GM18861 (cell line): Measurements from ENCODE around the gene NRP2.

ENCODE experiments used
- ATAC-seq: cut with Tn5 transposase; IDR thresholded peaks from one replicate; pipeline ENCODE4 v1.9.1; 2021; ENCODE audit not compliant: unreplicated experiment

The NRP2 gene

GRCh38 chr2:205728366-205728765 lies 46.1 kb downstream of the NRP2 start:
- ATAC-seq: no peak

GRCh38 chr2:205730191-205730590 lies 47.9 kb downstream of the NRP2 start:
- ATAC-seq: no peak

- no peak for ATAC-seq
These were observed 48.6 kb downstream of the NRP2 start for GRCh38 chr2:205730701-205731582.

- peak; percentile 46 for ATAC-seq
These were observed 49.3 kb downstream of the NRP2 start for GRCh38 chr2:205731583-205731981.

- no peak for ATAC-seq
These were observed 50.0 kb downstream of the NRP2 start for GRCh38 chr2:205732314-205732713.

- ATAC-seq: no peak
These were observed 50.8 kb downstream of the NRP2 start for GRCh38 chr2:205733082-205733481.

GRCh38 chr2:205733648-205734047 lies 51.3 kb downstream of the NRP2 start:
- no peak for ATAC-seq

GRCh38 chr2:205734436-205735037 lies 52.2 kb downstream of the NRP2 start:
- no peak for ATAC-seq

- no peak for ATAC-seq
These were observed 56.0 kb downstream of the NRP2 start for GRCh38 chr2:205738117-205738968.

GRCh38 chr2:205739620-205740019 lies 57.3 kb downstream of the NRP2 start:
- no peak for ATAC-seq

- ATAC-seq: no peak
These were observed 58.1 kb downstream of the NRP2 start for GRCh38 chr2:205740381-205740780.

- ATAC-seq: no peak
These were observed 59.1 kb downstream of the NRP2 start for GRCh38 chr2:205741256-205741978.

GRCh38 chr2:205743137-205743536 lies 60.8 kb downstream of the NRP2 start:
- no peak for ATAC-seq

GRCh38 chr2:205744074-205744591 lies 61.8 kb downstream of the NRP2 start:
- ATAC-seq: no peak

GRCh38 chr2:205745661-205746419 lies 63.5 kb downstream of the NRP2 start:
- no peak for ATAC-seq

GRCh38 chr2:205746420-205746785 lies 64.1 kb downstream of the NRP2 start:
- no peak for ATAC-seq

- no peak for ATAC-seq
These were observed 65.6 kb downstream of the NRP2 start for GRCh38 chr2:205747829-205748386.

- ATAC-seq: no peak
These were observed 66.3 kb downstream of the NRP2 start for GRCh38 chr2:205748639-205749038.

GRCh38 chr2:205749078-205749477 lies 66.8 kb downstream of the NRP2 start:
- ATAC-seq: no peak

GRCh38 chr2:205750797-205751196 lies 68.5 kb downstream of the NRP2 start:
- ATAC-seq: no peak
